ENCODE measurements around the gene ZNF331.

- TF ChIP-seq CTCF (conservative IDR thresholded peaks at IDR 0.05) (no peak), ZFX (IDR thresholded peaks at IDR 0.05) (no peak)
These were observed 45.8 kb upstream of the ZNF331 start for GRCh38 chr19:53492153-53492552.

All from C4-2B (cell line).